ENCODE results near the gene CGREF1.

The CGREF1 gene

GRCh38 chr2:27082773-27083409, 36.0 kb downstream of the CGREF1 start:
- no peak overlapping the region for H4K91ac ChIP-seq (ENCODE audit: low read depth, low read length, poor library complexity)
- H3K9ac ChIP-seq (ENCODE audit: low read depth, low read length, poor library complexity), result no peak overlapping the region
- no peak for DNase-seq (ENCODE audit: low spot score)
- H3K4me3 ChIP-seq (ENCODE audit: low read length in 2 of 2), result no peak overlapping the region
- H2BK120ac ChIP-seq (ENCODE audit: low read depth, low read length), result no peak overlapping the region
- H3K14ac ChIP-seq (ENCODE audit: low read length), result no peak overlapping the region
- H3K79me1 ChIP-seq (ENCODE audit: low read depth, low read length), result no peaks in the 10 kb centered on the region
- H3K27ac ChIP-seq (replicated peaks; ENCODE audit: low read length), result no peak overlapping the region
- H2BK5ac ChIP-seq (ENCODE audit: low read length), result no peak overlapping the region
- H4K8ac ChIP-seq (ENCODE audit: low read depth, low read length), result no peak overlapping the region
- H3K23ac ChIP-seq (ENCODE audit: low read depth, low read length, poor library complexity), result no peak overlapping the region
- no peaks in the 10 kb centered on the region for H3K9me3 ChIP-seq (replicated peaks in 1 of 2; ENCODE audit: control insufficient read depth in 2 of 2, insufficient read depth in 1 of 2, low read depth in 1 of 2, low read length in 2 of 2)
- no peak overlapping the region for H2AFZ ChIP-seq (ENCODE audit: low read length)
- H3K4me1 ChIP-seq (ENCODE audit: control insufficient read depth in 2 of 2, insufficient read depth in 1 of 2, low read depth in 1 of 2, low read length in 2 of 2), result peaks cover 15 to 42% of the 10 kb centered on the region in 2 donors
- peak overlapping the region; percentile 8 for H3K18ac ChIP-seq (ENCODE audit: low read length)
- H3K4me2 ChIP-seq (ENCODE audit: insufficient read depth, low read length, poor library complexity, severe bottlenecking), result no peak overlapping the region
- H3K36me3 ChIP-seq (replicated peaks in 1 of 2; ENCODE audit: control insufficient read depth in 2 of 2, insufficient read depth in 2 of 2, low read length in 2 of 2), result no peaks in the 10 kb centered on the region
- no CpG with 5 or more reads among the region's 27 CpGs for WGBS, 2 donors (ENCODE audit: extremely low coverage in 2 of 2, insufficient read length in 2 of 2, insufficient replicate concordance in 1 of 2)
- no peak overlapping the region for H2BK12ac ChIP-seq (ENCODE audit: low read length)
- H3K27me3 ChIP-seq (ENCODE audit: control insufficient read depth in 3 of 3, insufficient read depth in 3 of 3, low read depth in 1 of 3, low read length in 3 of 3), result peaks cover 0 to 6% (median 6%) of the 10 kb centered on the region in 3 experiments
- H2AK5ac ChIP-seq (ENCODE audit: low read depth, low read length), result peak overlapping the region; percentile 92
- H3K4ac ChIP-seq (ENCODE audit: low read length), result no peak overlapping the region
- peak overlapping the region; percentile 64 for H2BK15ac ChIP-seq (ENCODE audit: low read length)

GRCh38 chr2:27081984-27082772, 36.8 kb downstream of the CGREF1 start:
- no peak overlapping the region for H3K14ac ChIP-seq (ENCODE audit: low read length)
- DNase-seq (ENCODE audit: low spot score), result no peak
- H3K4ac ChIP-seq (ENCODE audit: low read length), result no peak overlapping the region
- peak overlapping the region; percentile 11 for H2BK120ac ChIP-seq (ENCODE audit: low read depth, low read length)
- H3K36me3 ChIP-seq (replicated peaks in 1 of 2; ENCODE audit: control insufficient read depth in 2 of 2, insufficient read depth in 2 of 2, low read length in 2 of 2), result no peaks in the 10 kb centered on the region
- H4K8ac ChIP-seq (ENCODE audit: low read depth, low read length), result no peak overlapping the region
- H3K4me3 ChIP-seq (ENCODE audit: low read length in 2 of 2), result no peak overlapping the region
- no peak overlapping the region for H3K23ac ChIP-seq (ENCODE audit: low read depth, low read length, poor library complexity)
- no peak overlapping the region for H3K27ac ChIP-seq (replicated peaks; ENCODE audit: low read length)
- H4K91ac ChIP-seq (ENCODE audit: low read depth, low read length, poor library complexity), result peak overlapping the region; percentile 40
- peak overlapping the region; percentile 33 for H3K18ac ChIP-seq (ENCODE audit: low read length)
- H2BK5ac ChIP-seq (ENCODE audit: low read length), result peak overlapping the region; percentile 55
- WGBS, 2 donors (ENCODE audit: extremely low coverage in 2 of 2, insufficient read length in 2 of 2, insufficient replicate concordance in 1 of 2), result no CpG with 5 or more reads among the region's 38 CpGs
- no peaks in the 10 kb centered on the region for H3K79me1 ChIP-seq (ENCODE audit: low read depth, low read length)
- H2AK5ac ChIP-seq (ENCODE audit: low read depth, low read length), result peak overlapping the region; percentile 66
- peak overlapping the region; percentile 59 for H2BK12ac ChIP-seq (ENCODE audit: low read length)
- H2BK15ac ChIP-seq (ENCODE audit: low read length), result peak overlapping the region; percentile 64
- peaks cover 15 to 43% of the 10 kb centered on the region in 2 donors for H3K4me1 ChIP-seq (ENCODE audit: control insufficient read depth in 2 of 2, insufficient read depth in 1 of 2, low read depth in 1 of 2, low read length in 2 of 2)
- H3K4me2 ChIP-seq (ENCODE audit: insufficient read depth, low read length, poor library complexity, severe bottlenecking), result no peak overlapping the region
- H3K9ac ChIP-seq (ENCODE audit: low read depth, low read length, poor library complexity), result no peak overlapping the region
- H3K9me3 ChIP-seq (replicated peaks in 1 of 2; ENCODE audit: control insufficient read depth in 2 of 2, insufficient read depth in 1 of 2, low read depth in 1 of 2, low read length in 2 of 2), result no peaks in the 10 kb centered on the region
- peaks cover 0 to 6% (median 0%) of the 10 kb centered on the region in 3 experiments for H3K27me3 ChIP-seq (ENCODE audit: control insufficient read depth in 3 of 3, insufficient read depth in 3 of 3, low read depth in 1 of 3, low read length in 3 of 3)
- H2AFZ ChIP-seq (ENCODE audit: low read length), result no peak overlapping the region

GRCh38 chr2:27080603-27080936, 38.4 kb downstream of the CGREF1 start:
- peak overlapping the region; percentile 90 for H2BK120ac ChIP-seq (ENCODE audit: low read depth, low read length)
- H2BK12ac ChIP-seq (ENCODE audit: low read length), result peak overlapping the region; percentile 67
- H4K8ac ChIP-seq (ENCODE audit: low read depth, low read length), result peak overlapping the region; percentile 53
- peak overlapping the region; percentile 76 for H3K23ac ChIP-seq (ENCODE audit: low read depth, low read length, poor library complexity)
- H2AFZ ChIP-seq (ENCODE audit: low read length), result peak overlapping the region; percentile 71
- no peaks in the 10 kb centered on the region for H3K79me1 ChIP-seq (ENCODE audit: low read depth, low read length)
- no peak overlapping the region for H3K4me3 ChIP-seq (ENCODE audit: low read length in 2 of 2)
- H3K4me1 ChIP-seq (ENCODE audit: control insufficient read depth in 2 of 2, insufficient read depth in 1 of 2, low read depth in 1 of 2, low read length in 2 of 2), result peaks cover 15 to 50% of the 10 kb centered on the region in 2 donors
- peak overlapping the region; percentile 67 for H3K14ac ChIP-seq (ENCODE audit: low read length)
- no CpG with 5 or more reads among the region's 14 CpGs for WGBS, 2 donors (ENCODE audit: extremely low coverage in 2 of 2, insufficient read length in 2 of 2, insufficient replicate concordance in 1 of 2)
- peak overlapping the region; percentile 71 for H2AK5ac ChIP-seq (ENCODE audit: low read depth, low read length)
- peak overlapping the region; percentile 57 for H2BK5ac ChIP-seq (ENCODE audit: low read length)
- peak overlapping the region; percentile 92 for H3K18ac ChIP-seq (ENCODE audit: low read length)
- peak overlapping the region; percentile 38 for H3K9ac ChIP-seq (ENCODE audit: low read depth, low read length, poor library complexity)
- peak overlapping the region; percentile 86 for H4K91ac ChIP-seq (ENCODE audit: low read depth, low read length, poor library complexity)
- no peak for DNase-seq (ENCODE audit: low spot score)
- H3K27me3 ChIP-seq (ENCODE audit: control insufficient read depth in 3 of 3, insufficient read depth in 3 of 3, low read depth in 1 of 3, low read length in 3 of 3), result peaks cover 0 to 2% (median 0%) of the 10 kb centered on the region in 3 experiments
- no peak overlapping the region for H3K27ac ChIP-seq (replicated peaks; ENCODE audit: low read length)
- H3K36me3 ChIP-seq (replicated peaks in 1 of 2; ENCODE audit: control insufficient read depth in 2 of 2, insufficient read depth in 2 of 2, low read length in 2 of 2), result no peaks in the 10 kb centered on the region
- H3K4ac ChIP-seq (ENCODE audit: low read length), result peak overlapping the region; percentile 97
- peak overlapping the region; percentile 29 for H3K4me2 ChIP-seq (ENCODE audit: insufficient read depth, low read length, poor library complexity, severe bottlenecking)
- peak overlapping the region; percentile 96 for H2BK15ac ChIP-seq (ENCODE audit: low read length)
- H3K9me3 ChIP-seq (replicated peaks in 1 of 2; ENCODE audit: control insufficient read depth in 2 of 2, insufficient read depth in 1 of 2, low read depth in 1 of 2, low read length in 2 of 2), result no peaks in the 10 kb centered on the region

- Histone ChIP-seq H4K8ac (ENCODE audit: low read depth, low read length) (no peak overlapping the region), H3K14ac (ENCODE audit: low read length) (peak overlapping the region; percentile 25), H2BK5ac (ENCODE audit: low read length) (peak overlapping the region; percentile 57), H3K4me1 (ENCODE audit: control insufficient read depth in 2 of 2, insufficient read depth in 1 of 2, low read depth in 1 of 2, low read length in 2 of 2) (peaks cover 12 to 50% of the 10 kb centered on the region in 2 donors), H3K9ac (ENCODE audit: low read depth, low read length, poor library complexity) (peak overlapping the region; percentile 63), H3K79me1 (ENCODE audit: low read depth, low read length) (no peaks in the 10 kb centered on the region), H3K4ac (ENCODE audit: low read length) (no peak overlapping the region), H2AK5ac (ENCODE audit: low read depth, low read length) (peak overlapping the region; percentile 71), H4K91ac (ENCODE audit: low read depth, low read length, poor library complexity) (no peak overlapping the region), H3K4me2 (ENCODE audit: insufficient read depth, low read length, poor library complexity, severe bottlenecking) (no peak overlapping the region), H2BK15ac (ENCODE audit: low read length) (peak overlapping the region; percentile 96), H2BK120ac (ENCODE audit: low read depth, low read length) (peak overlapping the region; percentile 90), H2BK12ac (ENCODE audit: low read length) (peak overlapping the region; percentile 67), H3K27ac (replicated peaks; ENCODE audit: low read length) (no peak overlapping the region), H3K4me3 (ENCODE audit: low read length in 2 of 2) (no peak overlapping the region), H3K27me3 (ENCODE audit: control insufficient read depth in 3 of 3, insufficient read depth in 3 of 3, low read depth in 1 of 3, low read length in 3 of 3) (peaks cover 0 to under 1% (median 0%) of the 10 kb centered on the region in 3 experiments), H3K36me3 (replicated peaks in 1 of 2; ENCODE audit: control insufficient read depth in 2 of 2, insufficient read depth in 2 of 2, low read length in 2 of 2) (no peaks in the 10 kb centered on the region), H3K23ac (ENCODE audit: low read depth, low read length, poor library complexity) (peak overlapping the region; percentile 76), H3K9me3 (replicated peaks in 1 of 2; ENCODE audit: control insufficient read depth in 2 of 2, insufficient read depth in 1 of 2, low read depth in 1 of 2, low read length in 2 of 2) (no peaks in the 10 kb centered on the region), H2AFZ (ENCODE audit: low read length) (peak overlapping the region; percentile 16), H3K18ac (ENCODE audit: low read length) (no peak overlapping the region)
- no peak for DNase-seq (ENCODE audit: low spot score)
- WGBS, 2 donors (ENCODE audit: extremely low coverage in 2 of 2, insufficient read length in 2 of 2, insufficient replicate concordance in 1 of 2), result no CpG with 5 or more reads among the region's 7 CpGs
These were observed 38.8 kb downstream of the CGREF1 start for GRCh38 chr2:27080140-27080469.

Measured in neuronal stem cell (in vitro differentiated cells).